Activated CD4-positive, alpha-beta T cell treated with anti-CD3 and anti-CD28 coated beads, Interleukin-2, amount 10 ng/mL, durations not matched to agents 7 days and 5 days (primary cell): ENCODE data around the gene NPAT. TPM values are rescaled to one million over a fixed set of nuclear protein-coding genes. Genes with fewer than 3 reads are reported as not detected.

ENCODE experiments used
- total RNA-seq, 2 experiments: library from RNA; stranded (reverse); gene quantifications; one replicate each; pipeline ENCODE4 v1.2.3, GENCODE V29; 2021

The NPAT gene
- total RNA-seq, 2 experiments from 2014 or later, result 49.8 to 74.6 TPM

Other genes starting within 250 kb of the NPAT start
- 10 to 100 TPM; 23.2 to 29.3 TPM for gene CUL5, start 213.7 kb downstream of the NPAT start, total RNA-seq
- gene ACAT1, start 101.1 kb downstream of the NPAT start, total RNA-seq, result 10 to 100 TPM; 42.3 to 46.5 TPM
- 100 to 1,000 TPM; 227 to 242 TPM for gene ATM, start 429 bp upstream of the NPAT start, total RNA-seq
- gene C11orf65, start 244.9 kb upstream of the NPAT start, total RNA-seq, result 1 to 10 TPM; 1.4 to 1.7 TPM